Spleen (tissue), 11 donors: ENCODE data around the gene CETP. TPM values are rescaled to one million over a fixed set of nuclear protein-coding genes. Genes with fewer than 3 reads are reported as not detected.

Experiments used
- DNase-seq: peaks from one replicate; pipeline ENCODE4 v3.0.0-alpha.2; 2020
- H3K27ac ChIP-seq, 8 donors: fragments of 200-600 bp; sonication (generic) in 7 of 8; 1 replicate in 4 of 8; 2 replicates in 4 of 8; pipeline versions ENCODE4 v1.5.0 to v1.8.0; 2016 to 2021; ENCODE audit warnings: inconsistent platforms in 4 of 8, mild to moderate bottlenecking in 4 of 8, moderate library complexity in 1 of 8
- H3K27me3 ChIP-seq, 7 donors: fragments of 200-600 bp; sonication (generic) in 6 of 7; replicated peaks in 1 of 7; 1 replicate in 4 of 7; 2 replicates in 3 of 7; pipeline versions ENCODE4 v1.5.0 to v1.8.0; 2016 to 2021; ENCODE audit warnings: inconsistent platforms in 3 of 7, mild to moderate bottlenecking in 1 of 7
- H3K36me3 ChIP-seq, 6 donors: fragments of 200-600 bp; sonication (generic) in 5 of 6; 1 replicate in 4 of 6; 2 replicates in 2 of 6; pipeline versions ENCODE4 v1.5.0 to v1.8.0; 2016 to 2021; ENCODE audit warnings: inconsistent platforms in 2 of 6
- H3K4me1 ChIP-seq, 6 donors: fragments of 200-600 bp; sonication (generic) in 5 of 6; 1 replicate in 3 of 6; 2 replicates in 3 of 6; pipeline versions ENCODE4 v1.5.0 to v1.8.0; 2016 to 2021; ENCODE audit warnings: inconsistent platforms in 3 of 6
- H3K4me3 ChIP-seq, 8 donors: fragments of 200-600 bp; sonication (generic) in 7 of 8; 1 replicate in 4 of 8; 2 replicates in 4 of 8; pipeline versions ENCODE4 v1.5.0 to v1.8.0; 2016 to 2021; ENCODE audit warnings: inconsistent platforms in 4 of 8, mild to moderate bottlenecking in 4 of 8, moderate library complexity in 2 of 8
- H3K9me3 ChIP-seq, 8 donors: fragments of 200-600 bp; sonication (generic) in 7 of 8; 1 replicate in 4 of 8; 2 replicates in 4 of 8; pipeline versions ENCODE4 v1.5.0 to v1.8.0; 2016 to 2021; ENCODE audit warnings: inconsistent platforms in 4 of 8
- POLR2A ChIP-seq, 3 donors: fragments of 450-650 bp; IDR thresholded peaks; one replicate each; pipeline ENCODE4 v1.5.1; 2017; ENCODE audit warnings: antibody characterized with exemption in 3 of 3, mild to moderate bottlenecking in 1 of 3
- POLR2AphosphoS5 ChIP-seq, 3 donors: sonication (generic); formaldehyde crosslinking; IDR thresholded peaks; one replicate each; pipeline ENCODE4 v1.5.1; 2017; ENCODE audit warnings: antibody characterized with exemption in 3 of 3
- WGBS, 5 donors: extraction: QIAGEN DNeasy Blood & Tissue Kit in 3 of 5; methylation state at CpG; one replicate each; pipeline versions ENCODE4 v1.1.5 to v1.1.7; 2013 to 2018; 5-methylcytosine and 5-hydroxymethylcytosine counted together
- intact Hi-C: fragments of 100-400 bp; cut with DNase I; formaldehyde crosslinking; loops from one replicate; pipeline ENCODE4 v1.15.0; 2023; ENCODE audit warnings: low total_unique reads
- polyA plus RNA-seq, 3 donors: library from polyadenylated mRNA; stranded (reverse); fragments of 200-250 nt; gene quantifications; one replicate each; pipeline ENCODE4 v1.2.1, GENCODE V29; 2013
- total RNA-seq, 7 donors: library from RNA; depleted of rRNA in 3 of 7; stranded (reverse); fragments of >200 nt in 3 of 7; fragmentation: NEBNext Ultra II Directional in 4 of 7; extraction: Animal tissue kit (Norgen Biotek cat#: 25700) in 4 of 7; gene quantifications; one replicate each; pipeline versions ENCODE4 v1.1.0 to v1.2.1, GENCODE V29; 2016 to 2021
- TF ChIP-seq, protein P1 (sequence below), 11 experiments: fragments of 200-600 bp in 7 of 11; fragments of 450-650 bp in 4 of 11; sonication (generic) in 4 of 11; IDR thresholded peaks in 8 of 11; conservative IDR thresholded peaks in 3 of 11; 1 replicate in 7 of 11; 2 replicates in 4 of 11; pipeline versions ENCODE4 v1.4.0 to v1.8.0; 2016 to 2021; ENCODE audit warnings: antibody characterized with exemption in 11 of 11, inconsistent platforms in 4 of 11, mild to moderate bottlenecking in 1 of 11
- donor health status: healthy with polysubstance abuse.
- donor health status: DM: no; HTN: no; CAD: no; lungs with moderate emphysema.
- donor health status: DM: no; HTN: no; CAD: no.
- donor health status: Bipolar disorder and iron deficiency.
- donor health status: healthy.
- donor health status: DM: no; HTN: no; CAD: no.
- donor health status: DM: yes; HTN: yes; CAD: no.

CETP gene
- total and polyA plus RNA-seq, 10 donors: 7.6 to 73.8 (median 32.0) TPM

DNA sequence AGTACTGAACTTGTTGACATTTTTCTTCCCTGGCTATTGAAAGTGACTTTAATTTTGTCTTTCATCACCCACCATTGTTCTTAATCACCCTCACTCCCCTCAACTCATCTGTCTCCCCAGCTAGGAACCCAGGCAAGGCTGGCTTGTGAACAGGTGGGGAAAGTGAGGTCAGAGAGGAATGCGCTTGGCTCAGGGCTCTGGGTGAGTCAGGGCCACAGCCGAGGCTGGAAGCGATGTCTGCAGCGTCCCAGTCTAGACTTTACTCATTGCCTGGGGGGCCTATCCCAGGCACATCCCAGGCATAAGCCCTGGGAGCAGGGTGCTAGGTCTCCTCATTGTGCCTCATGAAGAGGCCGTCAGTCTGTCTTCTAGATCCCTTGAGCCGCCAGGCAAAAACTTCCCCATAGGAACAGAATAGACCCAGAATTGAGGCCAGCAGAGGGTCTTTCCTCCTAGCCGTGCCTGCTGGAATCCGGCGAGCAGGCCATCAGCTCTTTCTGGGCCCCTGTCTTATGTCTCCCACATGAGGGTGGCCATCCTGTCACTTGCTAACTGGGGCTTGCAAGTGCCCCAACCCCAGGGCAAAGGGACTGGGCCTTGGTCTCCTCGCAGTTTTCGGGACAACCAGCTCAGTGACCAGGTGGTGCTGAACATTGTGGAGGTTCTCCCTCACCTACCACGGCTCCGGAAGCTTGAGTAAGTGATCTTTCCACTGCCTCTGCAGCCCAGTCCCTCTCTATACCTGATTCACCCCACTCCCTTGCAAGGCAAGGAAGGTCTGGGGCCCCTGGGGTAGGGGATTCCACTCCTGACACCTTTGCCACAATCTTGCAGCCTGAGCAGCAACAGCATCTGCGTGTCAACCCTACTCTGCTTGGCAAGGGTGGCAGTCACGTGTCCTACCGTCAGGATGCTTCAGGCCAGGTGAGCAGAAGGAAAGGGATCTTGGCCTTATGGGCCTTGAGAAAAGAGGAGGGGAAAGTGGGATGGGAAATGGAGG, 67.7 kb downstream of the CETP start:
- intact Hi-C loops: no loop called here
- no peaks in the 10 kb centered on the region for H3K9me3 ChIP-seq
- H3K4me3 ChIP-seq: no peak overlapping the region
- H3K4me1 ChIP-seq: peaks cover 0 to 59% (median 23%) of the 10 kb centered on the region in 6 donors
- TF ChIP-seq POLR2A (IDR thresholded peaks at IDR 0.05) (no peak), POLR2AphosphoS5 (IDR thresholded peaks at IDR 0.05) (peak in 2 of 3 donors; percentile 35 to 38)
- TF ChIP-seq, protein P1, sequence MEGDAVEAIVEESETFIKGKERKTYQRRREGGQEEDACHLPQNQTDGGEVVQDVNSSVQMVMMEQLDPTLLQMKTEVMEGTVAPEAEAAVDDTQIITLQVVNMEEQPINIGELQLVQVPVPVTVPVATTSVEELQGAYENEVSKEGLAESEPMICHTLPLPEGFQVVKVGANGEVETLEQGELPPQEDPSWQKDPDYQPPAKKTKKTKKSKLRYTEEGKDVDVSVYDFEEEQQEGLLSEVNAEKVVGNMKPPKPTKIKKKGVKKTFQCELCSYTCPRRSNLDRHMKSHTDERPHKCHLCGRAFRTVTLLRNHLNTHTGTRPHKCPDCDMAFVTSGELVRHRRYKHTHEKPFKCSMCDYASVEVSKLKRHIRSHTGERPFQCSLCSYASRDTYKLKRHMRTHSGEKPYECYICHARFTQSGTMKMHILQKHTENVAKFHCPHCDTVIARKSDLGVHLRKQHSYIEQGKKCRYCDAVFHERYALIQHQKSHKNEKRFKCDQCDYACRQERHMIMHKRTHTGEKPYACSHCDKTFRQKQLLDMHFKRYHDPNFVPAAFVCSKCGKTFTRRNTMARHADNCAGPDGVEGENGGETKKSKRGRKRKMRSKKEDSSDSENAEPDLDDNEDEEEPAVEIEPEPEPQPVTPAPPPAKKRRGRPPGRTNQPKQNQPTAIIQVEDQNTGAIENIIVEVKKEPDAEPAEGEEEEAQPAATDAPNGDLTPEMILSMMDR (IDR thresholded peaks at IDR 0.05 in 8 of 11, conservative IDR thresholded peaks at IDR 0.05 in 3 of 11): no peak
- 92 to 96% (median 94%) methylated on average over 16 of the region's 16 CpGs for WGBS, 5 donors
- peak; percentile 56 for DNase-seq
- H3K27ac ChIP-seq: peak overlapping the region in 2 of 8 donors; percentile 7 to 76
- H3K27me3 ChIP-seq: no peaks in the 10 kb centered on the region
- H3K36me3 ChIP-seq: peaks cover 0 to 100% (median 62%) of the 10 kb centered on the region in 6 donors

DNA sequence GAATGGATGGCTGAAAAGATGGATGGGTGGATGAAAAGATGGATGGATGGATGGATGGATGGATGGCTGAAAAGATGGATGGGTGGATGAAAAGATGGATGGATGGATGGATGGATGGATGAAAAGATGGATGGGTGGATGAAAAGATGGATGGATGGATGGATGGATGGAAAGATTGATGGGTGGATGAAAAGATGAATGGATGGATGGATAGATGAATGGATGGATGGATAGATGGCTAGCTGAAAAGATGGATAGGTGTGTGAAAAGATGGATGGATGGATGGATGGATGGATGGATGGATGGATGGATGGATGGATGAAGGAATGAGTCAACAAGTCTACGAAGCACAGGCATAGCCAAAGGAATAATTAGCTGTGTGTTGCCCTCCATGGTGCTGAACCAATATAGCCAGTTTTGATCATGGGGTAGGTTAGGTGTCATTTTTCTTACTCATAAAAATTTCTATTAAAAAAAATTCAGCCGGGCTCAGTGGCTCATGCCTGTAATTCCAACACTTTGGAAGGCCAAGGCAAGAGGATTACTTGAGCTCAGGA, 68.7 kb downstream of the CETP start:
- H3K27me3 ChIP-seq: no peaks in the 10 kb centered on the region
- 94 to 98% (median 97%) methylated on average over 2 of the region's 2 CpGs for WGBS, 5 donors
- TF ChIP-seq POLR2A (IDR thresholded peaks at IDR 0.05): no peak
- TF ChIP-seq, protein P1 (IDR thresholded peaks at IDR 0.05 in 8 of 11, conservative IDR thresholded peaks at IDR 0.05 in 3 of 11): no peak
- no peak for TF ChIP-seq POLR2AphosphoS5 (IDR thresholded peaks at IDR 0.05)
- H3K4me3 ChIP-seq: no peak overlapping the region
- H3K27ac ChIP-seq: no peak overlapping the region
- H3K36me3 ChIP-seq: peaks cover 0 to 100% (median 67%) of the 10 kb centered on the region in 6 donors
- peaks cover 0 to 59% (median 22%) of the 10 kb centered on the region in 6 donors for H3K4me1 ChIP-seq
- DNase-seq: no peak
- intact Hi-C loops: no loop called here
- H3K9me3 ChIP-seq: no peaks in the 10 kb centered on the region

DNA sequence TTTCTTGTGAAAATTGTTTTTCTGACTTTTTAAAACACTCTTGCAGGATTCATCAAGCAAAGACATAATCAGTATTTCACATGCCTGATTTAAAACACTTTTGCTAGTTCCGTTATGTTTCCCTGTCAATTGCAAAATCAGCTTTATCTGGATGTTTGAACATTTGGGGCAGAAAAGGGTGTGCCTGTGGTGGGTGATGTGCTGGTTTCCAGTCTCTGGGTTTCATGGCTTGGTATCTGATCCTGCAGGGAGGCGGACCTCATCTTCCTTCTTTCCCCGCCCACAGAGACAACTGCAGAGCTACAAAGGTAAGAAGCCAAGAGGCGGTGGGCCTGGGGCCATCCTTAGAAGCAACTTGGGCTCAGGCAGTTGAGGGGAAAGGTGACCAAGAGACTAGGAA, 69.4 kb downstream of the CETP start:
- Histone ChIP-seq H3K4me3 (no peak overlapping the region), H3K9me3 (no peaks in the 10 kb centered on the region), H3K4me1 (peaks cover 0 to 59% (median 18%) of the 10 kb centered on the region in 6 donors), H3K27ac (peak overlapping the region in 2 of 8 donors; percentile 10 to 14), H3K27me3 (no peaks in the 10 kb centered on the region), H3K36me3 (peaks cover 0 to 100% (median 66%) of the 10 kb centered on the region in 6 donors)
- WGBS, 5 donors: 84 to 96% (median 95%) methylated on average over 4 of the region's 4 CpGs
- peak; percentile 31 for DNase-seq
- intact Hi-C loops: no loop called here
- TF ChIP-seq POLR2A (IDR thresholded peaks at IDR 0.05): no peak
- no peak for TF ChIP-seq POLR2AphosphoS5 (IDR thresholded peaks at IDR 0.05)

DNA sequence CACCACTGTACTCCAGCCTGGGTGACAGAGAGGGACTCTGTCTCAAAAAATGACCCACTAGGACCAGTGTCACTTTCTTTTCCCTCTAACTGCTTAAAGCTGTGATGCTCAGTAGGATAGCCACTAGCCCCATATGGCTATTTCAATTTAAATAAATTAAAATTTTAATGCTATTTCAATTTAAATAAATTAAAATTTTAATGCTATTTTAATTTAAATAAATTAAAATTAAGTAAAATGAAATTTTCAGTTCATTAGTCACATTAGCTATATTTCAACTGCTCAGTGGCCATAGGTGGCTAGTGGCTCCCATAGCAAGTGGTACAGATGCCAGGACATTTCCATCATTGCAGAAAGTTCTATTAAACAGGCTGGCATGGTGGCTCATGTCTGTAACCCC, 70.6 kb downstream of the CETP start:
- Histone ChIP-seq H3K27me3 (no peaks in the 10 kb centered on the region), H3K27ac (no peak overlapping the region), H3K4me1 (peaks cover 0 to 61% (median 20%) of the 10 kb centered on the region in 6 donors), H3K4me3 (no peak overlapping the region), H3K9me3 (no peaks in the 10 kb centered on the region), H3K36me3 (peaks cover 0 to 100% (median 68%) of the 10 kb centered on the region in 6 donors)
- TF ChIP-seq POLR2AphosphoS5 (IDR thresholded peaks at IDR 0.05) (no peak), POLR2A (IDR thresholded peaks at IDR 0.05) (no peak)
- TF ChIP-seq, protein P1 (IDR thresholded peaks at IDR 0.05 in 8 of 11, conservative IDR thresholded peaks at IDR 0.05 in 3 of 11): no peak
- intact Hi-C loops: no loop called here
- DNase-seq: no peak
